Measurements from ENCODE around the gene NMNAT3.

DNA sequence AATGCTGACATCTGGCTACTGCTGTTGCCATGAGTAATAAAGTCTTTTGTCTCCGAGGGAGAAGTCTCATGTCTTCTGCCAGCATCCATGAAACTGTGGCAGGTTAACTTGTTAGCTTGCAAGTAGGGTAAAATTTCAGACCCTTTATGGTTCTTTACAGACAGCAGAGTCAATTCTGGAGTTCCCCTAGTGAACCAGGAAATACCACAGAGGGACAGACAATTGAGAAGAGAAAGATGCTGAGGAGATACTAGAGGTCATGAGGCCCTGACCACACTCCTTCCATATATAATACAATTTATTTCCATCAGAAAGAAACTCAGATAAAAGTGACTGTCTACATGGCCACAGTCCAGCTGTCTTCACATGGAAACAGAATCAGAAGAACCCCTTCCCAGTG is 38.1 kb downstream of the NMNAT3 start:
- TF ChIP-seq EZH2phosphoT487 (IDR thresholded peaks at IDR 0.05; ENCODE audit: insufficient read depth, low read depth), result no peak
- TF ChIP-seq EZH2 (IDR thresholded peaks at IDR 0.05; ENCODE audit: insufficient read depth, poor library complexity, severe bottlenecking), result no peak
